Epithelial cell of proximal tubule (primary cell): ENCODE results near the gene NPFFR1. TPM values are rescaled to one million over a fixed set of nuclear protein-coding genes. Genes with fewer than 3 reads are reported as not detected.

Source experiments
- DNase-seq: peaks from one replicate; pipeline ENCODE4 v3.0.0-alpha.2; 2011; ENCODE audit warnings: low read depth
- H3K4me3 ChIP-seq: 2 replicates; pipeline ENCODE4 v1.5.1; 2011; ENCODE audit warnings: low read depth, mild to moderate bottlenecking, low read length
- CTCF ChIP-seq: conservative IDR thresholded peaks from 2 replicates; pipeline ENCODE4 v1.5.1; 2012; ENCODE audit warnings: low read depth, mild to moderate bottlenecking, low read length
- total RNA-seq: library from RNA; depleted of rRNA; stranded (reverse); fragments of >200 nt; gene quantifications from 2 replicates; pipeline ENCODE4 v1.2.3, GENCODE V29; 2015

The NPFFR1 gene
- total RNA-seq, 1 donor from 2014 or later: not detected

GRCh38 chr10:70269741-70270140, 14.1 kb downstream of the NPFFR1 start:
- TF ChIP-seq CTCF: no peak
- no peak overlapping the region for H3K4me3 ChIP-seq

GRCh38 chr10:70268376-70268775, 15.4 kb downstream of the NPFFR1 start:
- DNase-seq: no peak
- no peak overlapping the region for H3K4me3 ChIP-seq
- TF ChIP-seq CTCF: no peak

More at GRCh38 chr10:70269741-70270140, 14.1 kb downstream of the NPFFR1 start:
- DNase-seq: no peak

- DNase-seq: peak; percentile 76
- H3K4me3 ChIP-seq: no peak overlapping the region
- peak; percentile 37 for TF ChIP-seq CTCF
Observed at GRCh38 chr10:70267161-70267933, 16.5 kb downstream of the NPFFR1 start.

- TF ChIP-seq CTCF: no peak
- no peak for DNase-seq
- H3K4me3 ChIP-seq: no peak overlapping the region
Observed at GRCh38 chr10:70266701-70267100, 17.1 kb downstream of the NPFFR1 start.

- TF ChIP-seq CTCF: no peak
- DNase-seq: no peak
- H3K4me3 ChIP-seq: no peak overlapping the region
Observed at GRCh38 chr10:70266056-70266455, 17.7 kb downstream of the NPFFR1 start.

GRCh38 chr10:70265032-70265689, 18.6 kb downstream of the NPFFR1 start:
- peak; percentile 61 for TF ChIP-seq CTCF
- H3K4me3 ChIP-seq: no peak overlapping the region
- DNase-seq: no peak
